ENCODE results near the gene COPZ2.

DNA sequence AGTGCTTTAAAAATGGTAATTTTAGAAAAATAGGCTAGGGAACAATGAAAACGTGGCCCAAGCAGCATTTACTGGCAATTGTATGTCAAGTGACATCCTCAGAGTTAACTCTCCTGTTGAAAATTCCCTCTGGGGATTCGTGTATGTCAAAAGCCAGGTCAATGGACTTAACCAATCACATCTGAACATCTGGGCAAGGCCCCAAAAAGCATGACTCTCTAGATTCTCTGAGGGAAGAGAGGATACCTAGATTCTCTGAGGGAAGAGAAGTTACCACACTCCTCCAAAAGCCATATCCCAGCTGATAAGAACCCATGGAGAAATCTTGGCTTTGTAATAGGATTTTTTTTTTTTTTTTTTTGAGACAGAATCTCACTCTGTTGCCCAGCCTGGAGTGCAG lies 34.1 kb upstream of the COPZ2 start:
- no peak for TF ChIP-seq CTCF (IDR thresholded peaks at IDR 0.05)
- TF ChIP-seq POLR2AphosphoS5 (IDR thresholded peaks at IDR 0.05), result no peak
- no peak for TF ChIP-seq POLR2A (IDR thresholded peaks at IDR 0.05)
